SJCRH30 (cell line): ENCODE results near the gene LRRC37B. TPM values are rescaled to one million over a fixed set of nuclear protein-coding genes. Genes with fewer than 3 reads are reported as not detected.
"Not testable (repeated sequence)": the region's sequence is repeated elsewhere in the genome, so short reads cannot be mapped to it uniquely, and the experiment has no call there.

Source experiments
- DNase-seq, 2 experiments: peaks; one replicate each; pipeline ENCODE4 v3.0.0-alpha.2; 2015 to 2020
- H3K27ac ChIP-seq: fragments of 250-450 bp; sonication (Bioruptor Pico); 2 replicates; pipeline ENCODE4 v1.5.1; 2020; ENCODE audit warnings: mild to moderate bottlenecking, moderate library complexity
- H3K27me3 ChIP-seq: fragments of 250-450 bp; sonication (Bioruptor Pico); 2 replicates; pipeline ENCODE4 v1.5.1; 2020; ENCODE audit warnings: mild to moderate bottlenecking, moderate library complexity
- H3K36me3 ChIP-seq: fragments of 250-450 bp; sonication (Bioruptor Pico); 2 replicates; pipeline ENCODE4 v1.5.1; 2020; ENCODE audit warnings: mild to moderate bottlenecking, moderate library complexity
- H3K4me1 ChIP-seq: fragments of 250-450 bp; sonication (Bioruptor Pico); 2 replicates; pipeline ENCODE4 v1.5.1; 2020; ENCODE audit warnings: mild to moderate bottlenecking, moderate library complexity
- H3K4me3 ChIP-seq: fragments of 250-450 bp; sonication (Bioruptor Pico); 2 replicates; pipeline ENCODE4 v1.5.1; 2020; ENCODE audit warnings: mild to moderate bottlenecking, moderate library complexity
- H3K9me3 ChIP-seq: fragments of 250-450 bp; sonication (Bioruptor Pico); replicated peaks from 2 replicates; pipeline ENCODE4 v1.5.1; 2020; ENCODE audit warnings: mild to moderate bottlenecking, moderate library complexity
- total RNA-seq: library from RNA; depleted of rRNA; stranded (reverse); fragments of >200 nt; shearing (Covaris generic); gene quantifications from 2 replicates; pipeline ENCODE4 v1.2.3, GENCODE V29; 2014; rRNA removed

Gene LRRC37B
- total RNA-seq, result 10.8 and 13.2 TPM in 2 replicates

DNA sequence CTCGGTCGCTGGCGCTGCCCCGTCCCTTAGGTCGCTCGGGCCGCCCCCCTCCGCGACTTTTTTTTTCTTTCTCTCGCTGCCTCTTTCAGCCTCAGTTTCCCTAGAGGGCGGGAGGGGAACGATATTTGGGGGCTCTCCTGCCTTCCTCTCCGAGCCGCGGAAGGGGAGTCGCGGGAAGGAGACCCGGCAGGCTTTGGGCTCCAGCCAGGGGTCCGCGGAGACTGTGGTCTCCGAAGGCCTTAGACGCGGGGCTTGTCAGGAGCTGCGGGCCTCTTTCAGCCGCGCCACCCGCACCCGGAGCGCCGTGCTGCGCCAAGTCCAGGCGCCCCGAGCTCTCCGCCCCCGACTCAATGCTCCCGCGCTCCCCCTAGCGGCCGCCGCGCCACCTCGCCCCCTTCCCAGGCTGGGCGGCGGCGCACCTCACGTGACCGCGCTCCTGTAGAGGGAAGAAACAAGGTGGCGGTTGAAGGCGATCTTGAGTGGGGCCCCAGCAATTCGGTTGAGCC lies at the start of gene LRRC37B:
Gene LRRC37B, plus strand, starts transcription at position 427 of the 506 bp plus-strand sequence. CDS start 14,010 bp downstream, outside the sequence.
- Histone ChIP-seq H3K27me3 (no peaks in the 10 kb centered on the region), H3K36me3 (peaks cover under 1% of the 10 kb centered on the region; the same call in 1 of the 2 replicates), H3K9me3 (no peaks in the 10 kb centered on the region), H3K27ac (no peak within 1 kb of the TSS; the same call in 1 of the 2 replicates), H3K4me3 (peak within 1 kb of the TSS; percentile 77), H3K4me1 (no peaks in the 10 kb centered on the region)
- DNase-seq, result peak; percentile 83 to 91

DNA sequence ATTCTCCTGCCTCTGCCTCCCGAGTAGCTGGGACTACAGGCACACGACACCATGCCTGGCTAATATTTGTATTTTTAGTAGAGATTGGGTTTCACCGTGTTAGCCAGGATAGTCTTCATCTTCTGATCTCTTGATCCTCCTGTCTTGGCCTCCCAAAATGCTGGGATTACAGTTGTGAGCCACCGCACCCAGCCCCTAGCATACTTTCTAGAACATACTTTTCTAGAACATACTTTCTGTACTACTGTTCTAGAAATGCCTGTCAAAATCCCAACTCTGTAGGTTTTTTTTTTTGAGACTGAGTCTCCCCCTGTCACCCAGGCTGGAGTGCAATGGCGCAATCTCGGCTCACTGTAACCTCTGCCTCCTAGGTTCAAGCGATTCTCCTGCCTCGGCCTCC lies 43.1 kb upstream of the LRRC37B start:
- H3K4me1 ChIP-seq, H3K4me3 ChIP-seq, DNase-seq, H3K9me3 ChIP-seq, H3K27me3 ChIP-seq, H3K27ac ChIP-seq: not testable (repeated sequence)
- peaks cover 56% of the 10 kb centered on the region for H3K36me3 ChIP-seq

- H3K36me3 ChIP-seq, result peaks cover 54% of the 10 kb centered on the region
- no peaks in the 10 kb centered on the region for H3K4me1 ChIP-seq
- H3K9me3 ChIP-seq, result no peaks in the 10 kb centered on the region
- DNase-seq, result no peak
- H3K27me3 ChIP-seq, result no peaks in the 10 kb centered on the region
- no peak overlapping the region for H3K4me3 ChIP-seq
- H3K27ac ChIP-seq, result no peak overlapping the region
Observed at GRCh38 chr17:31967648-31968047, 39.5 kb upstream of the LRRC37B start.

GRCh38 chr17:31970416-31970815 lies 36.8 kb upstream of the LRRC37B start:
- not testable (repeated sequence) for H3K4me3 ChIP-seq, H3K9me3 ChIP-seq, H3K27ac ChIP-seq, H3K4me1 ChIP-seq, H3K27me3 ChIP-seq, DNase-seq
- H3K36me3 ChIP-seq, result peaks cover 55% of the 10 kb centered on the region

DNA sequence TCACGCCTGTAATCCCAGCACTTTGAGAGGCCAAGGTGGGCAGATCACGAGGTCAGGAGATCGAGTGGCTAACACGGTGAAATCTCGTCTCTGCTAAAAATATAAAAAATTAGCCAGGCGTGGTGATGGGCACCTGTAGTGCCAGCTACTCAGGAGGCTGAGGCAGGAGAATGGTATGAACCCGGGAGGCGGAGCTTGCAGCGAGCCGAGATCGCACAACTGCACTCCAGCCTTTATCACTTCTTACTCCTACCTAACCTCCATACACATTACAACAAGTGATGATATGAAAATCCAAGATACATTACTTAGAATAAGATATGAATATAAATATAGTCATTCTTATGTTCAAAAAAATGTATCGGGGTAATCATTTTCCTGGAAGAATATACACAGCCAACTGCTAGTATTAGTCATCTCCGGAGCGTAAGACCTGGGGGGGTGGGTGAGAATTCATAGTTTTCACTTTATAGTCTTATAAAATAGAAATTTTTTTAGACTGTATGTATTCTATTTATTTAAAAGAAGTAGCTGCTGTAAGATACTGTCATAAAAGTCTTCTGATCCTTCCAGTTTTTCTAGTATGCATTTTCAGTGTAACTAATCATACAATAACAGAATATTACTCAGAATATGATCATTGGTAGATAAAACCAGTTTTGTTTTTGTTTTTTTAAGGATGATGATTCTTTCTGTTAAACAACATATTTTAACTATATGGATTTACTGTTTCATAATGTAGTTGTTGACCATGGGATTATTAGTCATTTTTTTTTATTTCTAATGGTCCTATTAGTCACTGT lies 32.7 kb upstream of the LRRC37B start:
- H3K27me3 ChIP-seq, H3K4me1 ChIP-seq, H3K4me3 ChIP-seq, H3K9me3 ChIP-seq, H3K27ac ChIP-seq, DNase-seq: not testable (repeated sequence)
- H3K36me3 ChIP-seq, result peaks cover 50% of the 10 kb centered on the region

DNA sequence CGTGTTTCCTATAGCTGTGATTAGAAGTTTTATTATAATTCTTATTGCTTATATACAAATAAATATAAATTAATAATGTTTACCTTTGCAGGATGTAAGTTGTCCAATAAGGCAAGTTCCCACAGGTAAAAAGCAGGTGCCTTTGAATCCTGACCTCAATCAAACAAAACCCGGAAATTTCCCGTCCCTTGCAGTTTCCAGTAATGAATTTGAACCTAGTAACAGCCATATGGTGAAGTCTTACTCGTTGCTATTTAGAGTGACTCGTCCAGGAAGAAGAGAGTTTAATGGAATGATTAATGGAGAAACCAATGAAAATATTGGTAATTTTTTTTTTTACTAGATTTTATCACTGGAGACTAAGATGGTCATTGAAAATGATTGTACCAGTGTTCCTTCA lies 31.8 kb upstream of the LRRC37B start:
- DNase-seq, H3K4me3 ChIP-seq, H3K27ac ChIP-seq, H3K4me1 ChIP-seq, H3K27me3 ChIP-seq, H3K9me3 ChIP-seq: not testable (repeated sequence)
- H3K36me3 ChIP-seq, result peaks cover 54% of the 10 kb centered on the region

GRCh38 chr17:31991821-31992220 lies 15.4 kb upstream of the LRRC37B start:
- not testable (repeated sequence) for H3K4me3 ChIP-seq, H3K27me3 ChIP-seq, H3K4me1 ChIP-seq, H3K9me3 ChIP-seq, DNase-seq, H3K27ac ChIP-seq
- peaks cover 95% of the 10 kb centered on the region for H3K36me3 ChIP-seq

GRCh38 chr17:31997005-31997404 lies 10.2 kb upstream of the LRRC37B start:
- H3K27ac ChIP-seq, result no peak overlapping the region
- H3K36me3 ChIP-seq, result peaks cover 90% of the 10 kb centered on the region
- no peak overlapping the region for H3K4me3 ChIP-seq
- no peaks in the 10 kb centered on the region for H3K9me3 ChIP-seq
- no peaks in the 10 kb centered on the region for H3K4me1 ChIP-seq
- DNase-seq, result no peak
- H3K27me3 ChIP-seq, result no peaks in the 10 kb centered on the region

DNA sequence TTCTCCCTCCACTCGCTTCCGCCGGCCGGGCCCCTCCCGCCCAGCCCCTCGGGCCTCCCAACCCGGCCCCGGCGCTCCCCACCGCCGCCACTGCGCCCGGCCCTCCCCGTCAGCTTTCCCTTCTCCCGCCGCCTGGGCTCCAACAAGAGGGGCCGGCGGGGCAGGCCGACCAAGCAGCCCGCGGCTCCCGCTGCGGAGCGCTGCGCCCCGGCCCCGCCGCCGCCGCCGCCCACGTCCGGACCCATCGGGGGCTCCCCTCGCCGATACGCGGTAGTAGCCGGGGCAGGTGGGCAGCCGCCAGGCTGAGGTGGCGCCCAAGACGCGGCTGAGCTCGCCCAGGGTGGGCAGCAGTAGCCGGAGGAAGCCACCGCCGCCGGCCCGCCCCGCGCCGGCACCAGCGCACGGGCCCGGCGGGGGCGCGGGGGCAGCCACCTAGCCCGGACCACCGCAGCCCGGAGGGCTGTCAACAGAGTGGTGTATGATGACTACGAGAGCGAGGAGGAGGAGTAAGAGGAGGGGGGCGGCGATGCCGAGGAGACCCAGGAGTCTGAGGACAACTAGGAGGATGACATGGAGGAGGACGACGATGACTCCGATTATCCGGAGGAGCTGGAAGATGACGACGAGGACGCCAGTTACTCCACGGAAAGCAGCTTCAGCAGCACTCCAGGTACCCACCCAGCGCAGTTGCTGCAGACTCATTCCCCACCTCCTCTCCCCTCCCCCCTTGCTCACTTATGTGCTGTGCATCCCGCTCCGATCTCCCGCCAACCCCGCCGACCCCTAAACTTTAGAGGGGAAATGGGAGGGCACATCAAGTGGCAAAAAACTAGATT lies 498 bp downstream of the LRRC37B start:
- Histone ChIP-seq H3K4me3 (peak overlapping the region; percentile 77), H3K4me1 (no peaks in the 10 kb centered on the region), H3K27me3 (no peaks in the 10 kb centered on the region), H3K9me3 (no peaks in the 10 kb centered on the region), H3K36me3 (no peaks in the 10 kb centered on the region), H3K27ac (no peak overlapping the region; the same call in 1 of the 2 replicates)
- DNase-seq, result peak; percentile 53 to 64

DNA sequence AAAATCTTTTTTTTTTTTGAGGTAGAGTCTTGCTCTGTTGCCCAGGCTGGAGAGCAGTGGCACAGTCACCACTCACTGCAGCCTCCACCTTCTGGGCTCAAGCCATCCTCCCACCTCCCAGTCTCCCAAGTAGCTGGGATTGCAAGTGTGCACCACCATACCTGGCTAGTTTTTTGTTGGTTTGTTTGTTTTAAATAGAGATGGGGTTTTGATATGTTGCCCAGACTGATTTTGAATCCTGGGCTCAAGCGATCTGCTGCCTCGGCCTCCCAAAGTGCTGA lies 2.0 kb downstream of the LRRC37B start:
- no peaks in the 10 kb centered on the region for H3K27me3 ChIP-seq
- H3K27ac ChIP-seq, result no peak overlapping the region
- no peaks in the 10 kb centered on the region for H3K4me1 ChIP-seq
- no peak overlapping the region for H3K4me3 ChIP-seq
- no peaks in the 10 kb centered on the region for H3K36me3 ChIP-seq
- DNase-seq, result no peak
- H3K9me3 ChIP-seq, result no peaks in the 10 kb centered on the region

DNA sequence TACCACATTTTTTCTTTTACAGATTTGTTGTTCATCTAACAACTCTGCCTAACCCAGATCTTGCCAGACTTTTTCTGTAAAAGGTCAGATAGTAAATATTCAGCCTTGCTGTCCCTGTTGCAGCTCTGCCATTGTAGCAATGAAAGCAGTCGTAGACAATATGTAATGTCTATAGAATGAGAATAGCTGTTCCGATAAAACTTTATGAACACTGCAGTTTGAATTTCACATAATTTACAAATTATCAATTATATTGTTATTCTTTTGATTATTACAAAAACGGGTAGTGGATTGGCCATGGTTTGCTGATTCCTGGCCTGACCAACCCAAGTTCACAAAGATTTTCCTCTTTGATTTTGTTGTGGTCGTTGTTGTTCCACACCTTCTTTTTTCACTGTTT lies 2.9 kb downstream of the LRRC37B start:
- Histone ChIP-seq H3K27ac (no peak overlapping the region), H3K36me3 (no peaks in the 10 kb centered on the region), H3K4me1 (no peaks in the 10 kb centered on the region), H3K27me3 (no peaks in the 10 kb centered on the region), H3K9me3 (no peaks in the 10 kb centered on the region), H3K4me3 (no peak overlapping the region)
- DNase-seq, result no peak

DNA sequence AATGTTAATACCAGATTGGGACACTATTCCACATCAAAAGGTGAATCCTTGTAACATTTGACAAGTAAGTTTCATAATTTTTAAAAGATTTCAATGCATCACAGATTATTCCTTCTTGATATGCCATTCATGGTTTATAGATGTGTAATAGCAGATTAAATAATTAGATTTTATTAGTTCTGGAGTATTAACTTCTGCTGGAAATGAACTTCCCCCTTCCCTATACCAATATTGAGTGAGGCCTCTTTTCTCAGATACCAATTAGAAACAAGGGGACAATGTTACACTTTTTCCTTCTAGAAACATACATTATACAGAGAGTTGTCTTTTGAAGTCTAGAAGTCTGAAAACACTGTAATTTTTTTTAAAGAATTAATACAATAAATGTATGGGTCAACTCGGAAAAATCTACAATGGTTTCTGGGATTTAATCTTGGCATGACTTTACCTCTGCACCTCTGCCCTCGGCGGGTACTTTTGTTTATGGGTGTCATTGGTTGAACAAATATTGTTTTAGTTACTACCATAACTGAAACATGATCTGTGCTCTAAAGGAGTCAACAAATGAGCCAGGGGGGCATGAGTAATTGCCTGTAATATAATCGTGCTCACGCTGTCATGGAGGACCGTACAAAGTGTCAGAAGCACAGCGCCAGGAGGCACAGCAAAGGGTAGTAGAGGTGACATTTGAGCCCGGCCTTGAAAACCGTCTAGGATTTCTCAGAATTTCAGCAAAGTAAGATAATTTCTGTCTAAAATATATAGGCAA lies 8.2 kb downstream of the LRRC37B start:
- Histone ChIP-seq H3K36me3 (no peaks in the 10 kb centered on the region), H3K4me1 (no peaks in the 10 kb centered on the region; the same call in 1 of the 2 replicates), H3K27me3 (no peaks in the 10 kb centered on the region), H3K27ac (no peak overlapping the region), H3K9me3 (no peaks in the 10 kb centered on the region), H3K4me3 (no peak overlapping the region)
- peak; percentile 22 to 57 for DNase-seq

- no peaks in the 10 kb centered on the region for H3K9me3 ChIP-seq
- no peak overlapping the region for H3K27ac ChIP-seq
- H3K4me3 ChIP-seq, result no peak overlapping the region
- no peaks in the 10 kb centered on the region for H3K27me3 ChIP-seq
- no peaks in the 10 kb centered on the region for H3K36me3 ChIP-seq
- DNase-seq, result no peak
- no peaks in the 10 kb centered on the region; the same call in 1 of the 2 replicates for H3K4me1 ChIP-seq
Observed at GRCh38 chr17:32016231-32016630, 9.0 kb downstream of the LRRC37B start.

GRCh38 chr17:32019228-32019627 lies 12.0 kb downstream of the LRRC37B start:
- H3K36me3 ChIP-seq, result no peaks in the 10 kb centered on the region
- no peaks in the 10 kb centered on the region for H3K27me3 ChIP-seq
- DNase-seq, result no peak
- H3K27ac ChIP-seq, result no peak overlapping the region
- no peak overlapping the region for H3K4me3 ChIP-seq
- H3K9me3 ChIP-seq, result no peaks in the 10 kb centered on the region
- no peaks in the 10 kb centered on the region; the same call in 1 of the 2 replicates for H3K4me1 ChIP-seq
